Neural crest cell (in vitro differentiated cells): Measurements from ENCODE around the gene ZNF341. TPM values are rescaled to one million over a fixed set of nuclear protein-coding genes. Genes with fewer than 3 reads are reported as not detected.
"Not testable (repeated sequence)": the region's sequence is repeated elsewhere in the genome, so short reads cannot be mapped to it uniquely, and the experiment has no call there.

Source experiments
- DNase-seq: peaks from one replicate; pipeline ENCODE4 v3.0.0; 2021; ENCODE audit warnings: low read depth, mixed read lengths, low spot score
- H3K27ac Mint-ChIP-seq: one replicate; pipeline ENCODE4 v1.8.0; 2021; ENCODE audit warnings: mild to moderate bottlenecking, mixed read lengths; ENCODE audit not compliant: unreplicated experiment
- H3K27me3 Mint-ChIP-seq: 2 replicates; pipeline ENCODE4 v1.8.0; 2021; ENCODE audit warnings: low read depth, mild to moderate bottlenecking, mixed read lengths
- H3K36me3 Mint-ChIP-seq: 2 replicates; pipeline ENCODE4 v1.8.0; 2021; ENCODE audit warnings: low read depth, mild to moderate bottlenecking, mixed read lengths
- H3K4me1 Mint-ChIP-seq: 2 replicates; pipeline ENCODE4 v1.8.0; 2021; ENCODE audit warnings: mixed read lengths
- H3K4me3 Mint-ChIP-seq: one replicate; pipeline ENCODE4 v1.8.0; 2021; ENCODE audit warnings: mild to moderate bottlenecking, mixed read lengths
- H3K9me3 Mint-ChIP-seq: 2 replicates; pipeline ENCODE4 v1.8.0; 2021; ENCODE audit warnings: mixed read lengths
- total RNA-seq: library from RNA; stranded (reverse); gene quantifications from 2 replicates; pipeline ENCODE4 v1.2.1, GENCODE V29; 2021
- TF ChIP-seq, protein P1 (sequence below): fragments of 200-600 bp; sonication (generic); conservative IDR thresholded peaks from 2 replicates; pipeline ENCODE4 v1.5.0; 2021; ENCODE audit warnings: antibody characterized with exemption, mild to moderate bottlenecking

The ZNF341 gene
- total RNA-seq, 1 donor from 2014 or later = 5.1 TPM

DNA sequence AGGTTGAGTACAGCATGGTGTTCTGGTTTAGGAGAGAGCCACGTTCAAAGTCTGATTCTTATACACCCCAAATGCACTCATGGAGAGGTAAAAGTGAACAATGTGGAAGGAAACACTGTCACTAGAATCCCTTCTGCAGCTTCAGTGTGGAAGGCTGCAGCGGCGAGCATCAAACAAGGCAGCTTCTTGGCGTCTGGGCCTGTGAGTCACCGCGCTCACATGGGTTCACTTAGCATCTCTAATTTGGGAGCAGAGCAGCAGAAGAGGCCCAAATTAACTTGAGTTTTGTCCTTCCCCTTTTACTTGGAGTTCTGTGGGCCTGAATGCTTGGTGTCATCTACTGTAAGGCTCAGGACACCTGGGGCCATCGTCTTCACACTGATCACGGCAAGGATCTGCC, 34.7 kb upstream of the ZNF341 start:
- DNase-seq = no peak
- Mint-ChIP-seq H3K36me3 (peaks cover 13% of the 10 kb centered on the region), H3K27me3 (no peaks in the 10 kb centered on the region), H3K27ac (no peak overlapping the region), H3K4me3 (peak overlapping the region; percentile 27), H3K9me3 (peaks cover 5% of the 10 kb centered on the region), H3K4me1 (peaks cover 25% of the 10 kb centered on the region)
- TF ChIP-seq, protein P1, sequence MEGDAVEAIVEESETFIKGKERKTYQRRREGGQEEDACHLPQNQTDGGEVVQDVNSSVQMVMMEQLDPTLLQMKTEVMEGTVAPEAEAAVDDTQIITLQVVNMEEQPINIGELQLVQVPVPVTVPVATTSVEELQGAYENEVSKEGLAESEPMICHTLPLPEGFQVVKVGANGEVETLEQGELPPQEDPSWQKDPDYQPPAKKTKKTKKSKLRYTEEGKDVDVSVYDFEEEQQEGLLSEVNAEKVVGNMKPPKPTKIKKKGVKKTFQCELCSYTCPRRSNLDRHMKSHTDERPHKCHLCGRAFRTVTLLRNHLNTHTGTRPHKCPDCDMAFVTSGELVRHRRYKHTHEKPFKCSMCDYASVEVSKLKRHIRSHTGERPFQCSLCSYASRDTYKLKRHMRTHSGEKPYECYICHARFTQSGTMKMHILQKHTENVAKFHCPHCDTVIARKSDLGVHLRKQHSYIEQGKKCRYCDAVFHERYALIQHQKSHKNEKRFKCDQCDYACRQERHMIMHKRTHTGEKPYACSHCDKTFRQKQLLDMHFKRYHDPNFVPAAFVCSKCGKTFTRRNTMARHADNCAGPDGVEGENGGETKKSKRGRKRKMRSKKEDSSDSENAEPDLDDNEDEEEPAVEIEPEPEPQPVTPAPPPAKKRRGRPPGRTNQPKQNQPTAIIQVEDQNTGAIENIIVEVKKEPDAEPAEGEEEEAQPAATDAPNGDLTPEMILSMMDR = no peak

DNA sequence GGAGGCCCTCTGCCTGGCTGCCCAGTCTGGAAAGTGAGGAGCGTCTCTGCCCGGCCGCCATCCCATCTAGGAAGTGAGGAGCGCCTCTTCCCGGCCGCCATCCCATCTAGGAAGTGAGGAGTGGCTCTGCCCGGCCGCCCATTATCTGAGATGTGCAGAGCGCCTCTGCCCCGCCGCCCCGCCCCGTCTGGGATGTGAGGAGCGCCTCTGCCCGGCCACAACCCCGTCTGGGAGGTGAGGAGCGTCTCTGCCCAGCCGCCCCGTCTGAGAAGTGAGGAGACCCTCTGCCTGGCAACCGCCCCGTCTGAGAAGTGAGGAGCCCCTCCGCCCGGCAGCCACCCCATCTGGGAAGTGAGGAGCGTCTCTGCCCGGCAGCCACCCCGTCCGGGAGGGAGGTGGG, 32.8 kb upstream of the ZNF341 start:
- H3K27me3 Mint-ChIP-seq, H3K27ac Mint-ChIP-seq, H3K4me3 Mint-ChIP-seq, H3K9me3 Mint-ChIP-seq, DNase-seq: not testable (repeated sequence)
- Mint-ChIP-seq H3K36me3 (peaks cover 13% of the 10 kb centered on the region), H3K4me1 (peaks cover 15% of the 10 kb centered on the region)

DNA sequence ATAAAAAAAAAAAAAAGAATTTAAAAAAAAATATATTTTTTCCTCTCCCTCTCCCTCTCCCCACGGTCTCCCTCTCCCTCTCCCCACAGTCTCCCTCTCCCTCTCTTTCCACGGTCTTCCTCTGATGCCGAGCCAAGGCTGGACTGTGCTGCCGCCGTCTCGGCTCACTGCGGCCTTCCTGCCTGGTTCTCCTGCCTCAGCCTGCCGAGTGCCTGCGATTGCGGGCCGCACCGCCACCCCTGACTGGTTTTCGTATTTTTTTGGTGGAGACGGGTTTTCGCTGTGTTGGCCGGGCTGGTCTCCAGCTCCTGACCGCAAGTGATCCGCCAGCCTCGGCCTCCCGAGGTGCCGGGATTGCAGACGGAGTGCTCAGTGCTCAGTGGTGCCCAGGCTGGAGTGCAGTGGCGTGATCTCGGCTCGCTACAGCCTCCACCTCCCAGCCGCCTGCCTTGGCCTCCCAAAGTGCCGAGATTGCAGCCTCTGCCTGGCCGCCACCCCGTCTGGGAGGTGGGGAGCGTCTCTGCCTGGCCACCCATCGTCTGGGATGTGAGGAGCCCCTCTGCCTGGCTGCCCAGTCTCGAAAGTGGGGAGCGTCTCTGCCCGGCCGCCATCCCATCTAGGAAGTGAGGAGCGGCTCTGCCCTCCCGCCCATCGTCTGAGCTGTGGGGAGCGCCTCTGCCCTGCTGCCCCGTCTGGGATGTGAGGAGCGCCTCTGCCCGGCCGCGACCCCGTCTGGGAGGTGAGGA, 30.9 kb upstream of the ZNF341 start:
- not testable (repeated sequence) for H3K4me3 Mint-ChIP-seq, H3K4me1 Mint-ChIP-seq, H3K27me3 Mint-ChIP-seq, H3K27ac Mint-ChIP-seq, H3K9me3 Mint-ChIP-seq, DNase-seq
- peaks cover 13% of the 10 kb centered on the region for H3K36me3 Mint-ChIP-seq

DNA sequence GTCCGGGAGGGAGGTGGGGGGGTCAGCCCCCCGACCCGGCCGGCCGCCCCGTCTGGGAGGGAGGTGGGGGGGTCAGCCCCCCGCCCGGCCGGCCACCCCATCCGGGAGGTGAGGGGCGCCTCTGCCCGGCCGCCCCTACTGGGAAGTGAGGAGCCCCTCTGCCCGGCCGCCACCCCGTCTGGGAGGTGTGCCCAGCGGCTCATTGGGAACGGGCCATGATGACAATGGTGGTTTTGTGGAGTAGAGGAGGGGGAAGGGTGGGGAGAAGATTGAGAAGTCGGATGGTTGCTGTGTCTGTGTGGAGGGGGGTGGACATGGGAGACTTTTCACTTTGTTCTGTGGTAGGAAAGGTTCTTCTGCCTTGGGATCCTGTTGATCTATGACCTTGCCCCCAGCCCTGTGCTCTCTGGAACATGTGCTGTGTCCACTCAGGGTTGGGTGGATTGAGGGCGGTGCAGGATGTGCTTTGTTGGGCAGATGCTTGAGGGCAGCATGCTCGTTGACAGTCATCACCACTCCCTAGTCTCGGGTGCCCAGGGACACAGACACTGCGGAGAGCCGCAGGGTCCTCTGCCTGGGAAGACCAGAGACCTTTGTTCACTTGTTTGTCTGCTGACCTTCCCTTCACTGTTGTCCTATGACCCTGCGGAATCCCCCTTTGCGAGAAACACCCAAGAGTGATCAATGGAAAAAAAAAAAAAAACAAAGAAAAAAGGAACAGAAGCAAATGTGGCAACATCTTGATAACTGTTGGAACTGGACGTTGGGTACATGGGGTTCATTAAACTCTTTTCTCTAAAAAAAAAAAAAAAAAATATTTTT, 30.0 kb upstream of the ZNF341 start:
- Mint-ChIP-seq H3K4me1 (peaks cover 6% of the 10 kb centered on the region), H3K36me3 (peaks cover 13% of the 10 kb centered on the region), H3K9me3 (peaks cover 5% of the 10 kb centered on the region), H3K27ac (no peak overlapping the region), H3K27me3 (no peaks in the 10 kb centered on the region), H3K4me3 (no peak overlapping the region)
- DNase-seq = no peak
- TF ChIP-seq, protein P1 = no peak

DNA sequence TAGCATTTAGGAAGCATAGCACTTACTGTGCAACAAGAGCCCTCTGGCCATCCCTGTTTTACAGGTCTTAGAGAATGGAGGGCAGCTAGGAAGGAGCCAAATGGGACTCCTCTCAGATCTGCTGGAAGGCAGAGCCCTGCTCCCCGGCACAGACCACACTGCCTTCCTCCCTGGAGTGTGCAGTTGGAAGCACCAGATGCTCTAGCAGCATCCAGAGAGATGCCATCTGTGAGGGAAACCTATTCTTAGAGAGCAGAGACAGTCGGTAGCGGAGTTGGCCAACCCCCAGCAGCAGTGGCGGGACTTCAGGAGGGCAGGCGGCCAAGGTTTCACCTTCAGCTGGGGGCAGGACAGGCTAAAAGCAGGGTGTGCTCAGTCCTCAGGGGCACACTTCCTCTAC, 28.9 kb upstream of the ZNF341 start:
- H3K27me3 Mint-ChIP-seq = no peaks in the 10 kb centered on the region
- H3K9me3 Mint-ChIP-seq = peaks cover 5% of the 10 kb centered on the region
- peaks cover 8% of the 10 kb centered on the region for H3K4me1 Mint-ChIP-seq
- DNase-seq = no peak
- peaks cover 7% of the 10 kb centered on the region for H3K36me3 Mint-ChIP-seq
- no peak overlapping the region for H3K4me3 Mint-ChIP-seq
- TF ChIP-seq, protein P1 = no peak
- H3K27ac Mint-ChIP-seq = peak overlapping the region; percentile 1

DNA sequence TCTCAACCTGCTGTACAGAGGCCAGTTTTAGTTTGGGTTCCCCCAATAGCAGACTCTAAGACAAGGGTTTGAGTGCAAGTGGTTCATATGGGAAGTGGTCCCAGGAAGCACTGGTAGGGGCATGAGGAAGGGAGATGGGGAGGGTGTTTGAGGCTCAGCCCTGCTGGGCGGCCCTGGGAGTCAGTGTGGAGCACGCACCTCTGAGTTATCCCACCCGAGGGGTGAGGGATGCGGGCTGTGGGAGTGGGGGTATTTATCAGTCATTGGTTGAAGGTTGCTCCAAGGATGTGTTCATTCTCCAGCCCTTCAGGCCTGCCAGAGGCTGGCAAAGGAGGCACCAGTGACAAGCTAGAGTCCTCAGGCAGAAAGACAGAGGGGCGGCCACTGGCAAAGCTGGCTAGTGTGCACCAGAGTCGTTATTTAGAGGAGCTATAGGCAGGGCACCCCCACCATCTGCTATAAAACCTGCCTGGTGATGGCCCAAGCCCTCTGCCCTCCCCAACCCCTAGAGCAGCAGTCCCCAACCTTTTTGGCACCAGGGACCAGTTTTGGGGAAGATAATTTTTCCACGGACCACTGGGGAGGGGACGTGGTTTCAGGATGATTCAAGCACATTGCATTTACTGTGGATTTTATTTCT, 28.2 kb upstream of the ZNF341 start:
- DNase-seq = no peak
- H3K27ac Mint-ChIP-seq = peak overlapping the region; percentile 9
- no peaks in the 10 kb centered on the region for H3K27me3 Mint-ChIP-seq
- peaks cover 8% of the 10 kb centered on the region for H3K4me1 Mint-ChIP-seq
- H3K4me3 Mint-ChIP-seq = no peak overlapping the region
- TF ChIP-seq, protein P1 = no peak
- H3K36me3 Mint-ChIP-seq = peaks cover 5% of the 10 kb centered on the region
- peaks cover 3% of the 10 kb centered on the region for H3K9me3 Mint-ChIP-seq
